Stimulated activated CD4-positive, alpha-beta T cell treated with anti-CD3 and anti-CD28 coated beads, Interleukin-1b, Interleukin-23, amount 100 ng/mL, for 1 hour (primary cell): ENCODE data around the gene ANKUB1.

ENCODE experiments used
- DNase-seq, 2 donors: peaks; one replicate each; pipeline ENCODE4 v3.0.0-alpha.2; 2020; ENCODE audit warnings: low read depth in 2 of 2

The ANKUB1 gene

DNA sequence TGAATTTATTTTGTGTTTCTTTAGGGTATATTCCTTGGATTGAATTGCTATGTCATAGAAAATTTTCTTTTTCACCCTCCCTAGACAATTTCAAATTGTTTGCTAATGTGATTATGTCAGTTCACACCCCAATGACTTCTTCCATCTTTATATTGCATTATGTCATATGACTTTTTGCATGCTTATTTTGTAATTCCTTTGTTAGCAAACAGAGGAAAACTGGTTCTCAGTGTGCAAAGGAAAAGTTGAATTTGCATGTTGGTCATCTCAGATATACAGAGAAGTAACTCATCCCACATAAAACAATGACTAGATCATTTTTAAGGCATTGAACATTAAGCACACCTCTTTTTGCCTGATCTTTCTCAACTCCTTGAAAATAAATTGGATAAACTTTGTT, 17.3 kb upstream of the ANKUB1 start:
- no peak for DNase-seq

DNA sequence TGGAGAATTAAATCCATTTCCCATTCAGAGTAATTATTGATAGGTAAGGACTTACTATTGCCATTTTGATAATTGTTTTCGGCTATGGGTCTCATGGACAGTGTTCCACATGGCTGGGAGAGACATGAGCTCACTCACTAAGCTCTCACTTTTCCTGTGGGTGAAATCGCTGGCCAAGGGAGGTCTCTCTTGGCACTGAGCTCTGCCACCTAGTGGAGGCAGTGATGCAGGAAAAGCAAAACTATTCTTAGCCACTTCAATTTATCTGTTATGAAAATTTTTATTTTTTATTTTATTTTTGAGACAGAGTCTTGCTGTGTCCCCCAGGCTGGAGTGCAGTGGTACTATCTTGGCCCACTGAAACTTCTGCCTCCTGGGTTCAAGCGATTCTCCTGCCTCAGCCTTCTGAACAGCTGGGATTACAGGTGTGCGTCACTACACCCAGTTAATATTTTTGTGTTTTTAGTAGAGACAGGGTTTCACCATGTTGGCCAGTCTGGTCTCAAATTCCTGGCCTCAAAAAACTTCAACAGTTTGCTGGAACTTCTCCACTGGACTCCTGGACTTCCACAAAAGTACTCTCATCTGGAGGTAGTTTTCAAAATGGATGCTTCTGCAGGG, 16.0 kb upstream of the ANKUB1 start:
- DNase-seq = no peak

DNA sequence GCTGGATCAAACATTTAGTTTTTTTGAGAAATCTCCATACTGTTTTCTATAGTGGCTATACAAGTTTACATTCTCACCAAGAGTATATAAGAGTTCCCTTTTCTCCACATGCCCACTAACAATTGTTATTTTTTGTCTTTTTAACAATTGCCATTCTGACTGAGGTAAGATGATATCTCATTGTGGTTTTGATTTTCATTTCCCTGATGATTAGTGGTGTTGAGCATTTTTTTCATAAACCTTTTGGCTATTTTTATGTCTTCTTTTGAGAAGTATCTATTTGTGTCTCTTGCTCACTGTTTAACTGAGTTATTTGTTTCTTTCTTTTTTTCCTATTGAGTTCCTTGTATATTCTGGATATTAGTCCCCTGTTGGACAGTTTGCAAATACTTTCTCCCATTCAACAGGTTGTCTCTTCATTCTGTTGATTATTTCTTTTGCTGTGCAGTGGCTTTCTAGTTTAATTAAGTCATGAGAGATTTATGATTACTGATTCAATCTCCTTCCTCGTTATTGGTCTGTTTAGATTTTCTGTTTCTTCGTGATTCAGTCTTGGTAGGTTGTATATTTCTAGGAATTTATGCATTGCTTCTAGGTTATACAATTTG, 13.9 kb upstream of the ANKUB1 start:
- no peak for DNase-seq

DNA sequence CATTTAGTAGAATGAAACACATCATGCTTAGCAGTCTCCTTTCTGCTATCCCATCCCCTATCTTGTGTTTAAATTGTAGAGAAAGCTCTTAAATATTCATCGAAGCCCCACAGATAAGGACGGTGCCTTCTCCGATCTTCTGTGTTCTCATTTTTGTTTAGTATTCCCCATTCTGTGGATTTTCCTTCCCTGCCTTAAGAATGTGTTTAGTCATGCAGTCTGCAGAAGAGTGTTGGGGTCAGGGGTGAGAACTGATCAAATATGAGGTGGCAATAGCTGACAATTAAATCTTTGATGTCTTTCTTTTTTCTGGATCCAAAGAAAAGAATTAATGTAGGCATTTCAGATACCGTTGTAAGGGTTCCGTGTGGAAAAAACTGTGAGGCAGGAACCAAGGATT, 9.3 kb upstream of the ANKUB1 start:
- no peak for DNase-seq

DNA sequence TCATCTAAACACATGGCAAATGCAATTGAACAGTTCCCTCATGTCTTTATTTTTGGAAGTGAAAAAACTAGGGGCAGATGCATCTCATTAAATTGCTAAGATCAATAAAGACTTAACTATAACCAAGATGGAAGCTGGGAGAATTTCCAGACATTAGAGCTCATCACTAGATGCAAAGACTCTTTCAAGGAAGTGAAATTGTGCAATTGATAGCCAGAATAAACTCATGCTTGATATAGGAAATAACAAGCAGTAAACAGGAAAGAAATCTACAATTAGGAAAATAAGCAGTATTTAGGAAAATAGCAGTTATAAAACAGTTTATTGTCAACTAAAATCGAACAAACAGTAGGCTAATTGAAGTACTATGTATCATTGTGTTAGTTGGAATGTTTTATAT, 8.8 kb upstream of the ANKUB1 start:
- no peak for DNase-seq

DNA sequence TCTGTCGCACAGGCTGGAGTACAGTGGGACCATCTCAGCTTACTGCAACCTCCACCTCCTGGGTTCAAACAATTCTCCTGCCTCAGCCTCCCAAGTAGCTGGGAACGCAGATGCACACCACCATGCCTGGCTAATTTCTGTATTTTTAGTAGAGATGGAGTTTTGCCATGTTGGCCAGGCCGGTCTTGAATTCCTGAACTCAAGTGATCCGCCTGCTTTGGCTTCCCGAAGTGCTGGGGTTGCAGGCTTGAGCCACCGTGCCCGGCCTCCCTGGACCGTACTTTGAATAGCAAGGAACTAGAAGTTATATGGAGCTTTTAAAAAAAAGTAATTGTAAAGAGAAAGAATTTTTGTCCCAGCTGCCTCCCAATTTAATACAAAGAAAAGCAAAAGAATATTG, 8.3 kb upstream of the ANKUB1 start:
- DNase-seq = no peak

DNA sequence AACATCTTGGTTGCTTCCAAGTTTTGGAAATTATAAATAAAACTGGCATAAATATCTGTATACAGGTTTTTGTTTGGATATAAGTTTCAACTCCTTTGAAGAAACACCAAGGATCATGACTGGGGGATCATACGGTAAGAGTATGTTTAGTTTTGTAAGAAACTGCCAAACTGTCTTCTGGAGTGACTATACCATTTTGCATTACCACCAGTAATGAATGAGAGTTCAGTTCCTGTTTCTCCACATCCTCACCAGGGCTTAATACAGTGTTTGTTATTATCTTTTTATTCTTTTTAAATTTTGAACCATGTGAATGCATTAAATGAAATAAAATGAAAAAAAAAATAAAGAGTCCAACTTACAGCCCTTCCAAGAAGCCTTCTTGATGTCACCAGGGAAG, 3.7 kb upstream of the ANKUB1 start:
- DNase-seq = no peak

DNA sequence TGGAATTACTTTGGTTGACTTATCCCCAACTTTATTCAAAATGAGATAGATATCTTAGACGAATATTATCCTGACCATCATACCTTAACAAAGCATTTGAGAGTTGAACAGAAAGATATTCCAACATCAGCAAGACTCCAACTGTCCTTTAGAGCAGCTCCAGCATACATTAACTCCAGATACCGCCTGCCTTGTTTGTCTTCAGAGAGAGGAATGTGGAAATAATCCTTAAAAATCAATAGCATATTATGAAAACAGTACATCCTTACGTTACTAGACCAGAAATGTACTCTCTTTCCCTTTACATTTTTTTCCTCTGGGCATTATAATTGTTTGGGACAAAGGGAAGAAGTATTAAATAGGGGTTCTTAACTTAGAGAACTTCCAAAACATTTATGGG, 1.7 kb downstream of the ANKUB1 start:
- no peak for DNase-seq

DNA sequence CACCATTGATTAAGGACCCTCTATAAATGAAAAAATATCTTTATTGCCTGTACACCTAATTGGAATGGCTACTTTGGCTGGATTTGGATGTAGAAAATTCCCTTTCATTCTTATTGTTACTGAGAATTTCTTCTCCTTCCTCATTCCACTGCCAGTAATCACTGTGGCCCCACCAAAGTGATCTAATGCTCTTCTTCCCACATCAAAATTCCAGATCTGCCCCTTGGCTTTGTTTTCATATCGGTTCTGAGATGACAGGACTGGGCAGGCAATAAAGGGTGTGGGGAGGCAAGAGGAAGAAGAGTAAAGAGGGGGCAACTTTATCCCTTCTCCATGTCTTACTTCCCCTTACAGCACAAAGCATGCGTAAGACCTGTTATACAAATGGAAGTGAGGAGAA, 2.1 kb downstream of the ANKUB1 start:
- no peak for DNase-seq

DNA sequence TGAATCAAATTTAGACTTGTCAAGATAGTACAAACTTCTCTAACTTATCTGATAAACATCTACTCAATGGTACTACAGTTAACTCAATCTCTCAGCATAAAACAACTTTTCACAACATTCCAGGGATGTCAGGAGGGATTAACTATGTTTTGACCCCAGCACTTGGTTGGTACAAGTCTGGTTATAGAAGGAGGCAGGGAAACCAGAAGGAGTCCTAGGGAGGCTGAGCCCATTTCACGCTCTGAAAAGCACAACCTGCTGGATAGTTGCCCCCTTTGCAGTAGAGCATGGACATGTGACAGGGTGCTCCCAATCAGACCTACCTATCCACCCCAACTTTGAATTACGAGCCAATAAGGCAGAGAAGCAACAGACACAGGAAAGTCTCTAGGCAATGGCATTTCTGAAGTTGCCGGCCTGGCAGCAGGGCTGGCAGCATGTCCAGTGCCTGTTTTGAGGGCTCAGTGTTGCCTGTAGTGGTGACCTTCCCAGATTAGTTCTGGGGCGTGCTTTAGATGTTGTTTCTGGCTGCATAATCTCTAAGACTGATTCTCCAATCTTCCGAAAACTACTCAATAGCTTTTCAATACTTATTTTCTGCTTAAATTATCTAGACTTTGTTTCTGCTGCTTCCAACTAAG, 8.2 kb downstream of the ANKUB1 start:
- DNase-seq = no peak

DNA sequence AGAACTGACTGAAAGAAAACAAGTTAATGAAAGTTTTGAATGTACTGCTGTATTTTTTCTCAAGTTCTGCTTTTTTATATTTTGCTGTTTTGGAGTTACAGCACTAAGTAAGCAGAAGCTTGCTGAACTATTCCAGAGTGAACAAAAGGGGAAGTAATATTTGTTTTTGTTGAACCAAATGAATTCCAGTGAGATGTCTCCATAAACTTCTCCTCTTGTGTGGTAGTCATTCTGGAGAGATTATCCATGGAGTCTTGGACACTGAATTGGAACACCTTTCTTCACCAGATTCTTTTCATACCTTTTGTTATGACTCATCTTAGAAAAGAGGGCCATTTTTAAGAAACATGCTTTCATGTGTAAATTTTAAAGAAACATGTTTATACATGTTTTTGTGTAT, 8.8 kb downstream of the ANKUB1 start:
- no peak for DNase-seq

DNA sequence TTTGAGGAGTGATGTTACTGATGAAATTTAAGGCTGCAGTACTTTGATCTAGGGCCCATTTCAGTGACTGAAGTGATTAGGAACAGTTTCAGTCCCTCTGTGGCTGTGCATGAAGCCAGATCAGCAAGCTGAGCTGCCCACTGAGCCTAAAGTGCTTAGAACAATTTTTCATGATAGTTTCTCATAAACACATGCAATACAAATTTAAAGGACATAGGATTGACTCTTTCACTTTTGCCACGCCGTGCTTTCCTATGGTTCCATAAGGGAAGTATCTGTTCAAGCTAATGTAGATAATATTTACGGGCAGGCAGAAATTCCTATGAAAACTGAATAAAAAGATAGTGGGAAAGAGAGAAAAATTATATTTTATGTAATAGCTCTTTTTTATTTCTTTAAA, 10.6 kb downstream of the ANKUB1 start:
- no peak for DNase-seq

DNA sequence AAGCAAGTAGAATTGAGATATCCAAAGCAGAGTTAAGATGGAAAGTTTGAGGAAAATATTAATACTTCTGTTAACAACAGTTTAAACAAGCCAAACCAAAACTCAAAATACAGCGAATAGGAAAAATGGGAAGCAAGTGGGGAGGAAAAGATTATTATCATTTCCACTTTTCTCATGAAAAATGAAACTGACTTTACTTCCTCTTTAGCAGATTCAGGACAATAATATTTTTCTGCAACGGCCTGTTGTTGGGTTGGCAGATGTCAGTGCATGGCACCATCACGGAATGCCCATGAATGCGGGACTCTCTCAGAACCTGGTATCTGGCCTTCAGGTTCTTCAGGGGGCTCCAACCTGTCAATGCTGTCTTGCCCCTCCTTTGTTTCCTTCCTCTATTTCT, 11.1 kb downstream of the ANKUB1 start:
- DNase-seq = no peak

DNA sequence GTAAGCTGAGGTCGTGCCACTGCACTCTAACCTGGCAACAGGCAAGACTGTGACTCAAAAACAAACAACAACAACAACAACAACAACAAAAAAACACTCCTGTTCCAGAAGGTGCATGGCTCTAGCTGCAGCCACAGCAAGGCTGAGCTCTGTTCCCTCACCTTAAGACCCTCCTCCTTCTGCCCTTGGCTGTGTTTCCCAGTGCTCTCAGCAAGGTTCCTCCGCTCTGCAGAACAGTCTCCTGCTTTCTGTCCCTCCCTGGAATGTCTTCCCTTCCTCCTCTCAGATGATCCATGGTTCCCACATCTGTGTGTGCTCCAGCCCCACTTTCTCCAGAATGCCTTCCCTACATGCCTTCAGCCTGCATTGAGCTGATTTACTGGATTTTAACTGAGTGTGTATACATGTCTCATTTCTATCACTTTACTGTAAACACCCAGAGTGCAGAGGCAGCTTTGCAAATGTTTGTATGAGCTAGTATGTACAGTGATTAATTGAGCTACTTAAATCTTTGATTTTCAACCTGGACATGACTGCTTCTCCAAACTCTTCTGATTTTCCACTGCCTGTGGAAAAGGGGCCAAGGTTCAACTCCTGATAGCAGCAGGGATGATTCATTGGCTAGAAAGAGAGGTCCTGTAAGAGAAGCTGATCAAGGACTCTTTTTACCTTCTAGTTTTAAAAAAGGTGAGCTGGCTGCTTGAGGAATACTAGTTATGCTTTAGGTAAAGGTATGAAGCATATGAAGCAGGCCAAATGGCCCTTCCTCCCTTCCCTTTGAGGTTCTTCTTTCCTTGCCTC, 14.7 kb downstream of the ANKUB1 start:
- DNase-seq = no peak

DNA sequence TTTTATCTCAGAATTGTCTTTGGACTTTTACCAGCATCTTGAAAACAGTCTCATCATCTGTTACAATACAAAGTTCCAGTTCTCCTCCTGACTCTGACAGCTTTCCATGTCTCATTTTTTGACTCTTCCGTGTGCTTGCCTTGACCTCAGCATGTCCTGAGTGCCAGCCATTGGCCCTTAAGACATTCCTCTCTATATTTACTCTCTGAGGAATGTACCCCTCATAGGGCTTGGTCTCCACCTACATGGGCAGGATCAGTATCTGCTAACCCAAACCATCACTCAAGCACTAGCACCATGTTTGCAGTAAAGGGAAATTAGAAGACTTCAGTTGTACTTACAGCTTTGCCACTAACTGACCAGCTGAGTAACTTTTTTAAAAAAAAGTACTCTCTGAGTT, 16.2 kb downstream of the ANKUB1 start:
- DNase-seq = no peak

DNA sequence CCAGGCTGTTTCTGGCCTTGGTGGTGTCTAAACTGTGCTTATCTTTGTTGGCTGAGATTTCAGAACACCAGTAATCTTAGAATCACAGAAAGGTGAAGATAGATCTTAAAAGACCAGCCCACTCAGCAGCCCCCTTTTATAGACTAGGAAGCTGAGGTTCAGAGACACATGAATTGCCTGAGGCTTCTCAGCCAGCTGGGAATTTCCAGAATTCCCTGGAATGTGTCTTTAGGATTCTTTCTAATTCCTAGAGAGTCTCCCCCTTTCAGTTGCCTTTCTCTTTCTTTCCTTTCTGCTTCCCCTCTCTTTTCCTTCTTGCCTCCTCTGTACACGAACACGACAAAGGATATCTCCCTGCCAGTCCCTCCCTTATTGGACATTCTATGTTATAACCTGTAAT, 19.5 kb downstream of the ANKUB1 start:
- no peak for DNase-seq

DNA sequence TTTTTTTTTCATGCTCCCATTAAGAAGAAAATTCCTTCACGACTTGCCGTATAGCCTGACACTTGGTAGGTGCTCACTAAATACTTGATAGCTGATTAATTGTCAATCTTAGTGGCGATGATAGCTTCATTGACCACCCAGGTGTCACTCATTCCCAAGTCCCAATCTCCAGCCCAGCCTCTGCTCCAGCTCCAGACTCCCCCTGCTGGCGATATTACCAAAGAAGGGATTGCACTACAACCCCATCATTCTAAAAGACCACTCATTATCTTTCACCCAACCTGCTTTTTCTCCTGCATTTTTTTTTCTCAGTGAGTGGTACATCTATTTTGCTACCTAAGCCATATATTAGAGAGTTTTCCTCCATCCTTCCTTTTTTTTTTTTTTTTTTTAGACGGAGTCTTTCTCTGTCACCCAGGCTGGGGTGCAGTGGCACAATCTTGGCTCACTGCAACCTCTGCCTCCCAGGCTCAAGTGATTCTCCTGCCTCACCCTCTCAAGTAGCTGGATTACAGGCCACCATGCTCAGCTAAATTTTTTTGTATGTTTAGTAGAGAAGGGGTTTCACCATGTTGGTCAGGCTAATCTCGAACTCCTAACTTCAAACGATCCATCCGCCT, 20.6 kb downstream of the ANKUB1 start:
- DNase-seq = no peak

DNA sequence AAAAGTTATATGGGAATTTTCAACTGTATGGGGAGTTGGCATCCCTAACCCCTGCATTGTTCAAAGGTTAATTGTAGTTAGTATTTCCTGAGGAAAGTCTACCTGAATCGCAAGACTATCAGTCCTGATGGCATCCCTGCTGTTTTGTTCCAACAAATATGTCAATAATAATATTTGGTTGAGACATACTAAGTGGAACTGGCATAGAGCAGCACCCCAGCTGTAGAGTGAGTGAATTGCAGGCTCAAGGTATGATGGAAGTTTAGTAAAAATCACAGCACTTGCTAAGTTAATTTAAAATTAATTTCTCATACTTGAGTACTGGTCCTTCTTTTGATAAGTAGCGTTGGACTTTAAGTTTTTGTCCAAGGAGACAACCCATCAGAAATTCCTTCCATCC, 22.1 kb downstream of the ANKUB1 start:
- DNase-seq = no peak

DNA sequence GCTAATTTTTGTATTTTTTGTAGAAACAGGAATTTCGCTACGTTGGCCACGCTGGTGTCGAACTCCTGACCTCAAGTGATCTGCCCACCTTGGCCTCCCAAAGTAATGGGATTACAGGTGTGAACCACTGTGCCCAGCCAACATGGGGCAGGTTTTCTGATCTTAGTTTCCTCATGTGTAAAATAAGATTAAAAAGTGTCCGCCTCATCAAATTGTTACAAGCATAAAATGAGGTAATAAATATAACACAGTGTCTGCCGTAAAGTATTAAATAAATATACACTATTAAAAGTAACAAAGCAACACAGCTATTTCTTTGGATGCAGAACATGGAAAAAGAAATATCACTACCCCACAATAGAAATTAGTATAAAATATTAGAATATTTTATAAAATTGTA, 23.6 kb downstream of the ANKUB1 start:
- DNase-seq = no peak

DNA sequence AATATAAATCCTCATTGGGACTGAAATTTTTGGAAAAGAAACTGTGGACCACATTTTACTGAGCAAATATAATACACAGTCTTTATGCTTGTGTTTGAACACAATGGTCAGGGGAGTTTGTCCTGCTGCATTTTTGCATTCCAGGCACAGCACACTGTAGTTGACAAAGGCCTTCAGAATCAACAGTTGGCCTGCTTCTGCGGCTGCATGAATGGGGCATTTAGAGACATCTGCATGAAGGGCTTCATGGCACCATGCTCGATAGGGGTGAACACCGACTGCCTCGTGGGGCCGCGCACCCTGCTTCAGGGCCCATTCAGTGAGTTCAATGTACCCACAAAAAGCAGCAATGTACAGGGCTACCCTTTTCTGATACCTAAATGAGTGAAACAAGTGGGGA, 24.6 kb downstream of the ANKUB1 start:
- no peak for DNase-seq

DNA sequence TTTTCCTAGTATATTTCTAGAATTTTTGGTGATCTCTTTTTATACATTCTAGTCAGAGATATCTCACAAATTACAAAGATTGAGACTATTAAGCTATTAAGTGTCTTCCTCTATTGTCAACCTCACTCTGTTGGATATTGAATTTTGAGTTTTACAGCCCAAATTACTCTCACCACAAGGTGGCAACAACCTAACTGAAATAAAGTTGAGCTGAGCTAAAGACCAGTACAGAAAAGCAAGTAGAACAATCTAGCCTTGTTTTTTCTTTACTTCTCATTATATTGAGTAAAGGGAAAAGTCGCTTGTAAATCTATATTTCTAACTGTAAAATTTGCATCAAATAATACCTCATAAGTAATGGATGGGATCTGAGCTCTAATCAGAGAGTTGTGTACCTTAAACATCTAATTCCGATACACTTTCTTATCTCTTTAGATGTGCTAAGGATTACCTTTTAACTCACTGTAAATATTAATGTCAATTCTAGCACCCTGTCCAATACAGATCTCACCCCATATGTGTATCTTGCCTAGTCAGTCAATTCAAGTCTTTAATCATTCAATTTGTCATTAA, 26.5 kb downstream of the ANKUB1 start:
- no peak for DNase-seq

DNA sequence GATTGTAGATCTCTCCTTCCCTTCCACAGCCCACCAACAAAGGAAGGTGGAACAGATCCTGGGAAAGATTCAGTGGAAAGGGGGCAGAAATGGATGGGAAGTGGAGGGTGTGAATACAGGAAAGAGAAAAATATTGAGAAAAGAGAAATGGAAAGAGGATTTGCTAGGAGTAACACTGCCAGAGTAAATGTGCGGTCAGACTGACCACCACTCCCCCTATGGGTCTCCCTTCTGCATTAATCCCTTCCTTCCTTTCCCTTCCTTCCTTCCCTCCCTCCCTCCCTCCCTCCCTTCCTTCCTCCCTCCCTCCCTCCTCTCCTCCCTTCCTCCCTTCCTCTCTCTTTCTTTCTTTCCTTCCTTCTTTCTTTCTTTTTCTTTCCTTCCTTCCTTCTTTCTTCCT, 28.1 kb downstream of the ANKUB1 start:
- DNase-seq = no peak
